Neural progenitor cell (in vitro differentiated cells): Measurements from ENCODE around the gene ZXDC. TPM values are rescaled to one million over a fixed set of nuclear protein-coding genes. Genes with fewer than 3 reads are reported as not detected.
A peak's percentile ranks its signal among the peaks of the same experiment; 100 is the strongest.

Source experiments
- DNase-seq: peaks from one replicate; pipeline ENCODE4 v3.0.0-alpha.2; 2016; ENCODE audit warnings: low spot score
- H2AFZ ChIP-seq: fragments of 200-600 bp; sonication (generic); replicated peaks from 2 replicates; pipeline ENCODE4 v1.6.1; 2016; ENCODE audit warnings: antibody characterized with exemption
- H3F3A ChIP-seq: fragments of 200-600 bp; sonication (generic); 2 replicates; pipeline ENCODE4 v1.6.1; 2016; ENCODE audit warnings: antibody characterized with exemption, low read depth
- H3K27ac ChIP-seq: fragments of 200-600 bp; sonication (generic); 2 replicates; pipeline ENCODE4 v1.5.1; 2016; ENCODE audit warnings: mild to moderate bottlenecking
- H3K27me3 ChIP-seq: fragments of 200-600 bp; sonication (generic); 2 replicates; pipeline ENCODE4 v1.6.1; 2016; ENCODE audit warnings: mild to moderate bottlenecking, moderate library complexity
- H3K36me3 ChIP-seq: fragments of 200-600 bp; sonication (generic); 2 replicates; pipeline ENCODE4 v1.5.1; 2016
- H3K4me1 ChIP-seq: fragments of 200-600 bp; sonication (generic); 2 replicates; pipeline ENCODE4 v1.6.1; 2016; ENCODE audit warnings: mixed run types
- H3K4me2 ChIP-seq: fragments of 200-600 bp; sonication (generic); 2 replicates; pipeline ENCODE4 v1.6.1; 2016
- H3K4me3 ChIP-seq: fragments of 200-600 bp; sonication (generic); 2 replicates; pipeline ENCODE4 v1.5.1; 2016
- H3K79me2 ChIP-seq: fragments of 200-600 bp; sonication (generic); 2 replicates; pipeline ENCODE4 v1.6.1; 2016; ENCODE audit warnings: low read depth
- H3K9ac ChIP-seq: fragments of 200-600 bp; sonication (generic); 2 replicates; pipeline ENCODE4 v1.6.1; 2016
- H3K9me3 ChIP-seq: fragments of 200-600 bp; sonication (generic); 2 replicates; pipeline ENCODE4 v1.5.1; 2016; ENCODE audit warnings: low read depth
- H4K20me1 ChIP-seq: fragments of 200-600 bp; sonication (generic); 2 replicates; pipeline ENCODE4 v1.6.1; 2016; ENCODE audit warnings: low read depth
- H3K27ac Mint-ChIP-seq: 3 replicates; pipeline ENCODE4 v1.8.0; 2021; ENCODE audit warnings: mixed read lengths
- H3K27me3 Mint-ChIP-seq: 2 replicates; pipeline ENCODE4 v1.8.0; 2022; ENCODE audit warnings: low read depth, mild to moderate bottlenecking, inconsistent platforms, moderate library complexity, mixed read lengths; ENCODE audit not compliant: insufficient read depth
- H3K36me3 Mint-ChIP-seq: 3 replicates; pipeline ENCODE4 v1.8.0; 2021; ENCODE audit warnings: mixed read lengths
- H3K4me1 Mint-ChIP-seq: 3 replicates; pipeline ENCODE4 v1.8.0; 2021; ENCODE audit warnings: mixed read lengths
- H3K4me3 Mint-ChIP-seq: 3 replicates; pipeline ENCODE4 v1.8.0; 2021; ENCODE audit warnings: mild to moderate bottlenecking, moderate library complexity, mixed read lengths
- H3K9me3 Mint-ChIP-seq: 3 replicates; pipeline ENCODE4 v1.8.0; 2020; ENCODE audit warnings: mixed read lengths
- EZH2 ChIP-seq: fragments of 200-600 bp; sonication (generic); IDR thresholded peaks from 2 replicates; pipeline ENCODE4 v1.6.1; 2017; ENCODE audit warnings: antibody characterized with exemption, mild to moderate bottlenecking, moderate library complexity
- EZH2phosphoT487 ChIP-seq: fragments of 200-600 bp; sonication (generic); IDR thresholded peaks from 2 replicates; pipeline ENCODE4 v1.6.1; 2017; ENCODE audit warnings: antibody characterized with exemption
- total RNA-seq: library from RNA; depleted of rRNA; stranded (reverse); fragments of >200 nt; gene quantifications from 2 replicates; pipeline ENCODE4 v1.2.3, GENCODE V29; 2015; ENCODE audit warnings: low replicate concordance
- TF ChIP-seq, protein P1 (sequence below): fragments of 200-600 bp; sonication (generic); IDR thresholded peaks from 2 replicates; pipeline ENCODE4 v1.5.1; 2017; ENCODE audit warnings: antibody characterized with exemption, mild to moderate bottlenecking

The ZXDC gene
- total RNA-seq, 1 donor from 2014 or later = 12.4 TPM

DNA sequence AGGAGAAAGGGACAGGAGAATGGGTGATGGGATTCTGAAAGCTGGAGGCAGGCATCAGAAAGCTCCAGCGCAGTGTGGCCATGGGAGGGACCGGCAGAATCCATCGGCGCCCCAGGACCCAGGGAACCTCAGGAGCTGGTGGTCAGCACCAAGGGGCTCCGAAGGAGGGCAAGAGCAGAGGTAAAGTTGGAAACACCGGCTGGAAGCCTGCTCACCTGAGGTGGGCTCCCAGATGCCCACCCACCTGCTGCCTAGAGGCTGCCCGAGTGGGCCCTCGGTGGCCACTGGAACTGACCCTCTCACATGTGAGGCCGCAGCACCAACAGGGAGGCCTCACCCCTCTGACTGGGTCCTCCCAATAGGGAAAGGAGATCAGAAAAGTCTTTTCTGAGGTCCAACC lies 10.3 kb upstream of the ZXDC start:
- peaks cover 14% of the 10 kb centered on the region for H3K27me3 Mint-ChIP-seq

DNA sequence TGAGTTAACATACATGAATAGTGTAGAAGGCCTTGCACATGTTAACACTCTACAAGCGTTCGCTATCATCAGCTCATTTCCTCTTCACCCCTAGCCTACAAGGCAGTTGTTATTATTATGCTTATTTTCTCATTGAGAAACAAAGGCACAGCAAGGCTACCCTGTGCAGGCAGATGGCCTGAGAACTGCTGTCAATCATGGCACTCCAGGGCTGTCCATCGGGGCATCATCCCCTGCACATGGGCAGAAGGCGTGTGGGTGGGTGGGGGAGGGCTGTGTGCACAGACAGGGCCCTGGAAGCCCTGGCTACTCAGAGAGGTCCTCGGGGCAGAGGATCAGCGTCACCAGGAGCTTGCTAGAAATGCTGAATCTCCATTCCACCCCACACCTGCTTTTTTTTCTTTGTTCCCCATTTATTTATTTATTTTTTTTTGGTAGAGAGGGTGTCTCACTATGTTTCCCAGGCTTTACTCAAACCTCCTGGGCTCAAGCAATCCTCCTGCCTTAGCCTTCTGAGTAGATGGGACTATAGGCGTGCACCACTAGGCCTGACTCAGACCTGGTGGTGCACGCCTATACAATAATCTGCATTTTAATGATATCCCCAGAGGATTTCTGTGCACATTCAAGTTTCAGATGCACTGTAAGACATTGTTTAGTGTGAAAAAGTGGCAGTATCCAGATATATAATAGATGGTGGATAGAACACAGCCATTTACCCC lies 9.6 kb upstream of the ZXDC start:
- H4K20me1 ChIP-seq = no peaks in the 10 kb centered on the region
- H3F3A ChIP-seq = no peaks in the 10 kb centered on the region
- Mint-ChIP-seq H3K27me3 (peaks cover 13% of the 10 kb centered on the region), H3K4me1 (peaks cover 37% of the 10 kb centered on the region), H3K4me3 (no peak overlapping the region), H3K27ac (peak overlapping the region; percentile 58), H3K36me3 (no peaks in the 10 kb centered on the region), H3K9me3 (no peaks in the 10 kb centered on the region)
- no peak for DNase-seq
- no peak overlapping the region for H3K27ac ChIP-seq
- no peak overlapping the region for H3K9ac ChIP-seq
- TF ChIP-seq EZH2 (no peak), EZH2phosphoT487 (no peak)
- TF ChIP-seq, protein P1, sequence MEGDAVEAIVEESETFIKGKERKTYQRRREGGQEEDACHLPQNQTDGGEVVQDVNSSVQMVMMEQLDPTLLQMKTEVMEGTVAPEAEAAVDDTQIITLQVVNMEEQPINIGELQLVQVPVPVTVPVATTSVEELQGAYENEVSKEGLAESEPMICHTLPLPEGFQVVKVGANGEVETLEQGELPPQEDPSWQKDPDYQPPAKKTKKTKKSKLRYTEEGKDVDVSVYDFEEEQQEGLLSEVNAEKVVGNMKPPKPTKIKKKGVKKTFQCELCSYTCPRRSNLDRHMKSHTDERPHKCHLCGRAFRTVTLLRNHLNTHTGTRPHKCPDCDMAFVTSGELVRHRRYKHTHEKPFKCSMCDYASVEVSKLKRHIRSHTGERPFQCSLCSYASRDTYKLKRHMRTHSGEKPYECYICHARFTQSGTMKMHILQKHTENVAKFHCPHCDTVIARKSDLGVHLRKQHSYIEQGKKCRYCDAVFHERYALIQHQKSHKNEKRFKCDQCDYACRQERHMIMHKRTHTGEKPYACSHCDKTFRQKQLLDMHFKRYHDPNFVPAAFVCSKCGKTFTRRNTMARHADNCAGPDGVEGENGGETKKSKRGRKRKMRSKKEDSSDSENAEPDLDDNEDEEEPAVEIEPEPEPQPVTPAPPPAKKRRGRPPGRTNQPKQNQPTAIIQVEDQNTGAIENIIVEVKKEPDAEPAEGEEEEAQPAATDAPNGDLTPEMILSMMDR = no peak
- no peak overlapping the region for H3K4me3 ChIP-seq
- no peaks in the 10 kb centered on the region for H3K79me2 ChIP-seq
- H3K36me3 ChIP-seq = no peaks in the 10 kb centered on the region
- no peak overlapping the region for H2AFZ ChIP-seq
- H3K27me3 ChIP-seq = no peaks in the 10 kb centered on the region
- no peak overlapping the region for H3K4me2 ChIP-seq
- H3K4me1 ChIP-seq = no peaks in the 10 kb centered on the region
- H3K9me3 ChIP-seq = no peaks in the 10 kb centered on the region

More for the DNA sequence above, 10.3 kb upstream of the ZXDC start:
- no peak for DNase-seq
- H3K27me3 ChIP-seq = no peaks in the 10 kb centered on the region
- no peak overlapping the region for H3K4me3 ChIP-seq
- Mint-ChIP-seq H3K27ac (peak overlapping the region; percentile 58), H3K9me3 (no peaks in the 10 kb centered on the region), H3K4me1 (peaks cover 40% of the 10 kb centered on the region), H3K4me3 (no peak overlapping the region), H3K36me3 (no peaks in the 10 kb centered on the region)
- H3K27ac ChIP-seq = no peak overlapping the region
- H3K79me2 ChIP-seq = no peaks in the 10 kb centered on the region
- H2AFZ ChIP-seq = no peak overlapping the region
- H3K4me2 ChIP-seq = no peak overlapping the region
- TF ChIP-seq EZH2 = no peak
- no peak for TF ChIP-seq EZH2phosphoT487
- TF ChIP-seq, protein P1 = no peak
- H3K36me3 ChIP-seq = no peaks in the 10 kb centered on the region
- H3K9ac ChIP-seq = no peak overlapping the region
- H3K4me1 ChIP-seq = no peaks in the 10 kb centered on the region
- no peaks in the 10 kb centered on the region for H3F3A ChIP-seq
- no peaks in the 10 kb centered on the region for H3K9me3 ChIP-seq
- H4K20me1 ChIP-seq = no peaks in the 10 kb centered on the region

DNA sequence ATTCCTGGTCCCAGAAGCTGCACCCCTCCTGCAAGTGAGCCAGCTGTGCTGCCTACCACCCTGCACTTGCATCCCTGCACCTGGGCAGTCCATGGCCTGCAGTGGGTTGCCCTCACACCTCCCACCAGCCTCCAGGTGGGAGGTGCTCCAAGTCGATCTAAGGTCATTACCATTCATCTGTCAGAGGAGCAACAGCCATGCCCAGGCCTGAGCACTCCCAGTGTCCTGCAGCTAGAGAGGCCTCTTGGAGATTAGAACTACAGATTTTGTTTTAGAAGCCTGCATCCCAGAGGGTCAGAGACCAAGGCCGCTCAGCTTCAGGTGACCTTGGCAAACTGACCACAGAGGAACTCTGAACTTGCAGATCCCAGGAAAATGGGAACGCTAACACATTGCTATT lies 9.0 kb upstream of the ZXDC start:
- Histone ChIP-seq H3K36me3 (no peaks in the 10 kb centered on the region), H3K4me1 (no peaks in the 10 kb centered on the region), H3K27me3 (no peaks in the 10 kb centered on the region), H4K20me1 (no peaks in the 10 kb centered on the region), H3K4me2 (no peak overlapping the region), H3K4me3 (no peak overlapping the region), H3K9ac (no peak overlapping the region), H3K79me2 (no peaks in the 10 kb centered on the region), H3K9me3 (no peaks in the 10 kb centered on the region), H3K27ac (no peak overlapping the region), H3F3A (no peaks in the 10 kb centered on the region), H2AFZ (no peak overlapping the region)
- Mint-ChIP-seq H3K9me3 (no peaks in the 10 kb centered on the region), H3K4me3 (peak overlapping the region; percentile 54), H3K36me3 (no peaks in the 10 kb centered on the region), H3K27ac (peak overlapping the region; percentile 57), H3K4me1 (peaks cover 31% of the 10 kb centered on the region), H3K27me3 (peaks cover 12% of the 10 kb centered on the region)
- DNase-seq = no peak
- no peak for TF ChIP-seq EZH2
- TF ChIP-seq, protein P1 = no peak
- no peak for TF ChIP-seq EZH2phosphoT487
